ENCODE data around the gene ASTN1.

- TF ChIP-seq POLR2A (IDR thresholded peaks at IDR 0.05; ENCODE audit: low read depth, low read length) (no peak), POLR2AphosphoS5 (IDR thresholded peaks at IDR 0.05; ENCODE audit: low read depth, low read length) (no peak)
Observed at GRCh38 chr1:176816232-176816631, 348.3 kb downstream of the ASTN1 start.

Data from GM12891 (cell line).